Measurements from ENCODE around the gene NRROS.

DNA sequence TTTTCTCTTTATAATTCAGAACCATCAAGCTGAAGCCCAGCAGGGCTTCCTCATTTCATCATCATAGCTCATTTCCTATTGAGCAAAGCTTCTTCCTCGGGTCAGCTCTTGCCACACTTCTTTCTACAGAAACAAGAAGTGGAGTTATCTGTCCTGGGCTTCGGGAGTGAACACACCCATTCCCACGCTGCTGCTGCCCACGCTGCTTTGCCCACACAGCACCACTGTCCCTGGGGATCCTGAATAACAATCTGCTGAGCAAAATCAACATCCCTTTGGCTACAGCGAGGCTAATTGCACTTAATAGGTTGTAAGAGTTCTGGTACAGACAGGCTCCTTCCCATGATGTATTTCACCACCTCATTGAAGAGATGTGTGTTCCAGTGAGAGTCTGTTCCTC is 48.9 kb downstream of the NRROS start:
- TF ChIP-seq CTCF (IDR thresholded peaks at IDR 0.05) (no peak), POLR2A (IDR thresholded peaks at IDR 0.05) (no peak)
